HG03469 (cell line): ENCODE measurements around the gene PRPF40B.

ENCODE experiments used
- ATAC-seq: cut with Tn5 transposase; IDR thresholded peaks from one replicate; pipeline ENCODE4 v1.9.1; 2021; ENCODE audit warnings: mild to moderate bottlenecking, moderate library complexity, moderate number of reproducible peaks; ENCODE audit not compliant: unreplicated experiment

PRPF40B gene

GRCh38 chr12:49680075-49680474 is 56.7 kb downstream of the PRPF40B start:
- ATAC-seq, result no peak

- no peak for ATAC-seq
Measured at GRCh38 chr12:49683599-49684309, 60.4 kb downstream of the PRPF40B start.

- ATAC-seq, result no peak
Measured at GRCh38 chr12:49684310-49684854, 61.0 kb downstream of the PRPF40B start.

- ATAC-seq, result no peak
Measured at GRCh38 chr12:49687941-49688340, 64.6 kb downstream of the PRPF40B start.

- ATAC-seq, result no peak
Measured at GRCh38 chr12:49689237-49689636, 65.9 kb downstream of the PRPF40B start.

- ATAC-seq, result no peak
Measured at GRCh38 chr12:49689785-49690184, 66.4 kb downstream of the PRPF40B start.

GRCh38 chr12:49692851-49693250 is 69.5 kb downstream of the PRPF40B start:
- no peak for ATAC-seq

GRCh38 chr12:49693931-49694444 is 70.6 kb downstream of the PRPF40B start:
- no peak for ATAC-seq
